Stimulated activated CD8-positive, alpha-beta memory T cell treated with anti-CD3 and anti-CD28 coated beads, Interleukin-4, amount 100 ng/mL, for 24 hours (primary cell): ENCODE data around the gene PPDPF.
A peak's percentile ranks its signal among the peaks of the same experiment; 100 is the strongest.
"Not testable (repeated sequence)": the region's sequence is repeated elsewhere in the genome, so short reads cannot be mapped to it uniquely, and the experiment has no call there.

Experiments
- DNase-seq: peaks from one replicate; pipeline ENCODE4 v3.0.0-alpha.2; 2020; ENCODE audit warnings: low read depth

The PPDPF gene, protein sequence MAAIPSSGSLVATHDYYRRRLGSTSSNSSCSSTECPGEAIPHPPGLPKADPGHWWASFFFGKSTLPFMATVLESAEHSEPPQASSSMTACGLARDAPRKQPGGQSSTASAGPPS

DNA sequence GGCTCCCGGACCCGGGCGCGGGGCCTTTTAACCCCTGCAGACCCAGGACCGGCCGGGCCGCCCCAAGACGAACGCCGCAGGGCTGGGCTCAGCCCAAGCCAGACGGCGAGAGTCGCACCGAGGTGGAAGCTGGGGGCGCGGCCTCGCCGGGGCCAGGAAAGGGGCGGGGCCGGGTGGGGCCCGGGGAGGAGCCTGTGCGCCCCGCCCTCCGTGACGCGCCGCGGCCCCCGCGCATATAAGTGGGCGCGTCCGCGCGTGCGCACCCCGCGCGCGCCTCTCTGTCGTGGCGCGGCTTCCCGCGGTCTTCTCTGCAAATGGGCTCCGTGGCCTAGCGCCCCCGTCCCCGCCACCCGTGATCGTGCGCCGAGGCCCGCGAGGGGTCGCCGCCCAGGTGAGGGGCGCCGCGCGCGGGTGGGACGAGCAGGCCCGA lies at the start of gene PPDPF:
TSS of gene PPDPF (plus strand) at position 262 of the 430 bp plus-strand sequence. CDS start 544 bp downstream, outside the sequence.
- DNase-seq: peak; percentile 70

DNA sequence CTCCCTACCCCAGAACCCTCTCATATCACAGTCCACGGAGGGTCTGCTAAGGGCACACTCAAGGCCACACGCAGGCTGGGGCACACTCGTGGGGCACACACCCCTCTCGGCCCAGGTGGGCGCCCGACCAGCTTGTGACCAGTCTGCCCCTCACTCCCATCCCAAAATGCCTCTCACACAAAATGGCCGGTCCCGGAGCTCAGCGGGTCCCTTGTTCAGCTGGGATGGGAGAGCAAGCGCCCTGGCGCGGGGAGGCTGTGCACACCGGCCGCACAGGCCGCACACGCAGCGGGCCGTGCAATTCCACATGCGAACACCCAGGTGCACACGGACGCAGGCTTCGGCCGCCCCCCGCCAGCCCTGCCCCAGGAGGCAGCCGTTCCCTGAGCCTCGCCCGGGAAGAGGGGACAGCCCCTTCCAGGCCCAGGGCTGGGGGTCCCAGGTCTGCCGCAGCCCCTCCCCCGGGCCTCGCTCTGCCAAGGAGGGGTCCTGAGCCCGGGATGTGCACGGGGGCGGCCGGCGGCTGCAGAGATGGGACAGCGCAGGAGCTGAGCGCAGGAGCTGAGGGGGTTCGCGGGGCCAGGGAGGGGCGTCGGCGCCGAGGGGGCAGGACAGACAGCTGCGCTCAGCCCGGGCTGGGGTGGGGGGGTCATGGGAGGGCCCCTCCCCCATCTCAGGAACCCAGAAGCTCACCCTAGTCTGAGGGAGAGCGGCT lies 49.4 kb upstream of the PPDPF start:
- no peak for DNase-seq

DNA sequence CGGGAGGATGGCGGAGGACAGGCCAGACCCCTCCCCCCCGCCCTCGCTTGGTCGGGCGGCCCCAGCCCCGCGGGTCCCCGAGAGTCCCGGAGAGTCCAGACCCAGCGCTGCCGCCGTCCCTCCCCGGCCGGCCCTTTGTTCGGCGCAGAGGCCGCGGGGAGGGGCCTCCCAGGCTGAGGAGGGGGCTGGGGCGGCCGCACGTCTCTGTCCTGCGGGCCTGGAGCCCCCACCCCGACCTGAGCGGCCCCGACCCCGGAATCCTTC lies 48.9 kb upstream of the PPDPF start:
- DNase-seq: no peak

DNA sequence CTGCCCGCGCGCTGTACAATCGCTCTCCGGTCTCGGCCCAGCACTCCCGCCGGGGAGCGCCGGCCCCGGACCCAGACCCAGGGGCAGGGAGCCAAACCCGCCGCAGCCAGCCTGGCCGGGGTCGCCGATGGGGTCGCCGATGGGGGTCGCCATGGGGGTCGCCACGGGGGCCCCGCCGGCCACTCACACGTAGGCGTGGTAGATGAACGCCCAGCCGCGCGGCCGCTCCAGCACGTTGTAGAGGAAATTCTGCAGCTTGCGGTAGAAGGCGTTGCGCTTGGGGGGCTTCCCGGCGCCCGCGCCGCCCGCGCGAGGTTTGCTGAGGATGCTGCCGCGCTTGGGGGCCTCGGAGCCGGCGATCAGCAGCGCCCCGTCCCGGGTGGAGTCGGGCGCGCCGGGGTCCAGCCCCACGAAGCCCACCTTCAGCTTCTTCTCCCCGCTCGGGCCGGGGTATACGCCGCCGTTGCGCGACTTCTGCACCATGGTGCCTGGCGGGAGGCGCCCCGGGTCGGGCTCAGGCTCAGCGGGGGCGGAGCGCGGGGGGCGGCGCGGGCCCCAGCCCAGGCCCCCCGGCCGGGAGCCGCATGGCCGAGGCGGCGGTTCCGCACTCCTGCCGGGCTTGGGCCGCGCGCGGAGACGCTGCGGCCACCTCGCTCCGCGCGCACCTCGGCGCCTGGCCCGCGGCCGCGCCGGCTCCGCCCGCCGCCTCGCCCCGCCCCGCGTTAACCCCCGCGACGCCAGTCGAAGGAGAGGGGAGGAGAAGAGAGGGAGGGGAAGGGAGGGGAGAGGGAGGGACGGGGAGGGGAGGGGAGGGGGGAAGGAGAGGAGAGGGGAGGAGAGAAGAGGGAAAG lies 48.4 kb upstream of the PPDPF start, which contains the start of gene KCNQ2:
TSS of gene KCNQ2 (minus strand) at position 675 of the 851 bp plus-strand sequence. CDS start at position 483, 192 bp downstream.
- DNase-seq: no peak

DNA sequence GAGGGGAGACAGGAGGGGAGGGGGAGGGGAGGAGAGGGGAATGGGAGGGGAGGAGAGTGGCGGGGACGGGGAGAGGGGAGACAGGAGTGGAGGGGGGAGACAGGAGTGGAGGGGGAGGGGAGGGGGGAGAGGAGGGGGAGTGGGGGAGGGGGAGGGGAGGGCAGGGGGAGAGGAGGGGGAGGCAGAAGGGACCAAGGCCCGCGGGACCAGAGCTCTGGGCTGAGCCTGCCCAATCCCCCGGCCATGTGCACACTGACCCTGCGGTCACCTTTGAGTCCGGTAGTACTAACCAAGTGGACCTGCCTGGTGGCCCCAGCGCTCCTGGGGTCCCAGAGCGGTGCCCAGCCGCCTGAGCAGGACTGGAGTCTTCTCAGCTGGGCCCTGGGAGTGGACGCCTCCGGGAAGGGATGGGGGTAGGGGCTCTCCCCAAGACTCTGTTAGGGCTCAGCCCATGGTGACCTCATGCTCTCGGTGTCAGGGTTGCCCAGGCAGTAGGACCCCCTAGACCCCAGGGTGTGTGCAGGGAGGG lies 47.6 kb upstream of the PPDPF start:
- DNase-seq: no peak

DNA sequence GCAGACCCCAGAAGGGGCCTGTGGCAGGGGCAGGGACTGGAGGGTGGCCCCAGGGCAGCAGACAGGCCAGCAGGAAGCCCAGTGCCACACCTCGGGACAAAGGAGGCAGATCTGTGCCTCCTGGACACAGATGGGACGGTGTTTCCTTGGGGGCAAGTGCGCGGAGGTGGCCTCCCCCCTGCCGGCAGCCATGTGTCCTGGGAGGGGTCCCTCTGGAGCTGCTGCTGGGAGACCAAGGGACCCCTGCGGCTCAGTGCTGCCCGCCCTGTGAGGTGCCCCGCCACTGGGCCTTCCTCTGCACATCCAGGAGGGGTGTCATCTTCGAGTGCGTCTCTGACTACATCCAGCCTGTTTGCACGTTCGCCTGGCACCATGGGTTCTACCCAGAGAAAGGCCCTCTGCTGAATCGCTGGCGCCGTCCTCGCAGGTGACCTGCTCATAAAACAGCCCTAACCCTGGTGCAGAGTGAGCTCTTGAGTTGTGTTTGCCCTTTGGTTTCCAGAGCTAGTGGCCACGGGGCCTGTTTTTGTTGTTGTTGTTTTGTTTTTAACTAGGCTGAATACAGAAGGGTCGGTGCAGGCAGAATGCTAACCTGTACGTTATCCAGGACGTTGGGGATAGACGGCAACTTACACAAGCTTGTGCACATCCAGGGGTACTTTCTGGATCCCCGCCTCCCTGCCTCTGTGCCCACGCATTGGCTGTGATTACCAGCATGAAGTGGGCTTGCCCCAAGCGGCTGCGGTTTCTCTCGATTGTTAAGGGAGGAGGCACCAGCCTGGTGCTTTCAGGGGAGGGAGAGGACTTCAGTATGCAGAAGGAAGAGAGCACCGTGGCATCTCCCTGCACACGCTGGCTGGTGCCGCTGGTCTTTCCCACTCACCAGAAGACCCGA lies 46.8 kb upstream of the PPDPF start:
- no peak for DNase-seq

DNA sequence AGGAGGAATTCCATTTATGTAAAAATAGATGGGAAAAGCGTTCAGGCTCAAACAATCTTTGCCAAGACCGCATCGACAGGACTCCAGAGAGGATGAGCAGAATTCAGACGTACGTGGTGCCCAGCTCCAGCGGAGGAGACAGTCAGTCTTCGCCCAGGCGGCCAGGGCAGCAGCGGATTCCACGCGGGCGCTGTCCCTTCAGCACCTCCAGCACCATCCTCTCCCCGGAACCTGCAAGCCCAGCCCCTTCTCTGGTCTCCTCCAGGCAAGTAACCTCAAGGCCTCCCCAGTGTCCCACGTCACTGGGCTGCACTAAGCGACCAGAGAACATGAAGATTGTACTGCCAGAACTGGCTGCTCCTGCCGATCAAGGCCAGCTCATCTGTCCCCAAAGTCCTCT lies 45.4 kb upstream of the PPDPF start:
- no peak for DNase-seq

DNA sequence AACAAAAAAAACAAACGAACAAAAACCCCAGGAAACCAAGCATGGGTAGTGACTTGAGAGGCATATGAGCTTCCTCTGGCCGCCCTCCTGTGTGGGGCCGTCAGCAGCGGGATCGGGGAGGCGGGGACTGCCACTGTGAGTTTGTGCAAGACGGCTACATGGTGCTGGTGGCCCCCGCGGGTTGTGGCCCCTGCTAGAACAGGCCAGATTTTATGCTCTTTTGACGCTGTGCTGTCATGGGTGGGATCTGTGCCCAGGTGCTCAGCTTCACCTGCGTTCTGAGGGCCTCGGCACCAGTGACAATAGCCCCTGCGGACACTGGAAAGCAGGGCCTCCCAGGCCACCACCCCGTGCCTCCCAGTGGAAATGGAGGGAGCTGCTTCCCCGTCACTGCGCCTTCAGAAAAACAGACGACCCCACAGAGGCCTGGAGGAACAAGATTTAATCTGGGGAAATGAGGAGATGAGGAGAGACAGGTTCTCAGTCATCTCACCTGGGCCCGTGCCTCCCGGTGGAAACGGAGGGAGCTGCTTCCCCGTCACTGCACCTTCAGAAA lies 43.4 kb upstream of the PPDPF start:
- DNase-seq: no peak

DNA sequence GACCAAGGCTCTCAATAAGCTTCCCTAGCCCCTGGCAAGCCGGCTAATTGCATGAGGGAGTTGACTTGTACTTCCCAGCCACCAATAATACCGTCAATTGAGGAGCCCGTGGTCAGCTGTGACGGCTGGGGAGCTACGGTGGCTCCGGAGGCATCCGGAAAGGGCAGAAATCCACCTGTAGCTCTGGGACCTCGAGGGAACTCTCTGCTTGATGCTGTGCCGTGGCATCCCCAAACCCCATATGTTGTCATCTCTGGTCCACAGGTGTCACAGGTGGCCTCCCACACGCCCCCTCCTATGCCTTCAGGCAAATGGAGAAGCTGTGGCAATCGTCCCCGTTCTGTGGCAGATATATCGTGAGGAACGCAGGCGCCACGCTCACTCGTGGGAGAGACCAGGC lies 42.6 kb upstream of the PPDPF start:
- no peak for DNase-seq

DNA sequence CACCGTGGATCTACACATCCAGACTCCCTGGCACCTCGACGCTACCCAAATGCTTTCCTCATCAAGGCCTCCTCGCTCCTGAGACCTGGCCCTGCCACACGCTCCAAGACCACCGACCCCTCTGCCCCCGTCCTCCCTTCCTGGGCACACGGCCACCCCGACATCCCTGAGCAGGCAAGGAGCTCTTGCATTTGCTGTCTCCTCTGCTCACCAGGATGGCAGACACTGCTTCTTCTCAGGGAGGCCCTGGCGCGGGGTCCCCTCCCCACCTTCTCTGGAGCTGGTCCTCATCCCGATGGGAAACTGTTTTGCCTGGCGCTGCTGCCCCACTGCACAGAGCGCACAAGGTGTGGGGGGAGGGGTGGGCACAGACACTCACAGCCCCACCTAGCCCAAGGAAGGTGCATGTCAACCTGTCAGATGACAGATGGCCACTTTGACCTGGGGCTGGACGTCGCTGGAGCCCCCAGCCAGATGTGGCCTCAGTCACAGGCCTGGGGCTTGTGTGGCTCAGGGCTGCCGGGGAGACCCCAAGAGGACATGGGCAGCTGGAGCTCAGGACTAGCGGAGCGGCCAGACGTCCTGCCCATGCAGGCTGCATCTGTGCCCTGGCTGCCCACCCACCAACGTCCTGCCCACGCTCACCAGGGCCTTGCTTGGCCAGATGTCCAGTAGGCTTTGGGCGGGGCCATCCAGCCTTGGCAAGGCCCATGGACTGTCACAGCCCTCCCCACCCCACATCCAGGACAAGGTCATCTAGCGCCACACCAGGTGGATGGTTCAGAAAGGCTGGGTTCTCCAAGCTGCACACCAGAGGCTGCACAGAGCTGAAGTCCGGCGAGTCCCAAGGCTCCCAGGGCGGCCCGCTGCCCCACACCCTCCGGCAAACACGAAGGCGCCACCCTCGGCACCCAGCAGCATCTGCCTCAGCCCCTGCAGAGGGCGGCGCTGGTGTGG lies 41.9 kb upstream of the PPDPF start:
- DNase-seq: no peak

DNA sequence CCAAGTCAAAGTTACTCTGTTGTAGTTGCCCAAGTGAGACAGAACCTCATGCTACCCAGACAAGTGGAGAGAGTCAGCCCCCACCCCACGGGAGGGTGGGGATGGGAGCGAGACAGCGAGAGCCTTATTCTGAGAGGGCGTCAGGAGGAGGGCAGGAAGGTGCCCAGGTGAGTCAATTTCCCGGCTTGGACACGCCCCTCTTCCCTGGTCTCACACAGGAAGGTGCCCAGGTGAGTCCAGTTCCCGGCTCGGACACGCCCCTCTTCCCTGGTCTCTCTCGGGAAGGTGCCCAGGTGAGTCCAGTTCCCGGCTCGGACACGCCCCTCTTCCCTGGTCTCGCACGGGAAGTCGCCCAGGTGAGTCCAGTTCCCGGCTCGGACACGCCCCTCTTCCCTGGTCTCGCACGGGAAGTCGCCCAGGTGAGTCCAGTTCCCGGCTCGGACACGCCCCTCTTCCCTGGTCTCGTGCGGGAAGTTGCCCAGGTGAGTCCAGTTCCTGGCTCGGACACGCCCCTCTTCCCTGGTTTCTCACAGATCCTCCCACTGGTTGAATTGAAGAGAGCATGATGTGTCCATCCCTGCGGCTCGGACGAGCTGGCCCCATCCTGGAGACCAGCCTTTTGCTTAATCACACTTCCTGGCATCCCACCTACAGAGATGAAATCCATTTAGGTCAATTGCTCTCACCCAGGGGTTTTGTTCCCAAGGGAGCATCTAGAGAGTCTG lies 40.7 kb upstream of the PPDPF start:
- not testable (repeated sequence) for DNase-seq

DNA sequence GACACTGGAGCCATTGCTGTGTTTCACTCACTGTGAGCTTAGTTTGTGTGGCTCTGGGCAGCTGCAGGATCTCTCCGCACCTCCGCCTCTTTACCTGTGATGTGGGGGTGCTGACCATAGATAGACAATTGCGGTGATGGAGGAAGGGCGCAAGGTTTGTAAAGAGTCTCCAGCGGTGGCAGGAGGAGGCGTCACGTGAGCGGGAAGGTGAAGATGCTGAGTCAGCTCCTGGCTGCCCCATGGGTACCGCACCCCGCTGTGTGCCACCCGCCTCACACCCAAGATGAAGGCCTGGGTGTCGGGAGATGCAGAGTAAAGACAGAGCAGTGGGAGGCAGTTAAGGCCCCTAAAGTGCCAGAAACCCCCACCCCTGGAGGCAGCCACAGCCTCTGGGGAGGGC lies 39.1 kb upstream of the PPDPF start:
- no peak for DNase-seq

DNA sequence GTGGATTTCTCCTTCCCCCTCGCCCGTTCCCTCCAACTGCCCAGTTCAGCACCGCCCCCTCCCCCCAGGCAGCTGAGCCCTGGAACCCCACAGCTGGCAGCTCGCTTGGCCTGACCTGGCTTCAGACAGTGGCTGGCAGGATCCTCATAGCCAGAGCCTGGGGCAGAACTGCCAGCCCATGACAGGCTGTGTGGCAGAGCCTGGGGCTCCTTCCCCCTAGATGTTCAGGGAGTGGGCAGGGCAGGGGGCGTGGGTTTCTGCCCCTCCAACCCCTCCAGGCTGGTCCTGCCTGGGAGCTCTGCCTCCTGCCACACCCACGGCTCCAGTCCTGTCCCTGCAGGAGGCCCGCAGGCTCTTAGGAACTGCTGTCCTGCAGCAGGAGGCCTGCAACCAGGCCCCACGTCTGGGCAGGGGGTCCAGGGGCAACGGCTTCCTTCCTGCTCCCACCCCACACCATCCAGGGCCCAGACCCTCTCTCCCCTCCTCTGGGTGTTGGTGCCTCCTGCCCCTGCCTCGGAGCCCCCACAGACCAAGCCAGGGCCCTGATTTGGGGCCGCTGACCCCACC lies 38.5 kb upstream of the PPDPF start:
- DNase-seq: no peak

DNA sequence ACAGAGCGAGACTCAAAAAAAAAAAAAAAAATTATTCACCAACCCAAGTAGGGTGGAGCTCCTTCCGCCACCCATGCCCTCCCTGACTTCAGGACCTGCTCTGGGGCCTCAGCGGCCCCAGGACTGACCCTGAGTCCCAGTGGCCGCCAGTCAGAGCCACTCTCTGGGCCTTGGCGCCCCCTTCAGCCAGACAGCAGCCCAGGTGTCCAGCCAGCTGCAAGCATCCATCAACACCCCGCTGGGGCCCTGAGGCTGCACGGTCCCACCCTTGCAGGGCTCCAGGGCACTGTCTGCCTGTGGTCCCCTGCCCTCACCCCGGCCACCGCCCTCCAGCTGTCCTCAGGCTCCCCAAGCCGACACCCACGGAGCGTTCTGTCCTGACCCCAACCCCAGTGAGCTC lies 36.7 kb upstream of the PPDPF start:
- no peak for DNase-seq

DNA sequence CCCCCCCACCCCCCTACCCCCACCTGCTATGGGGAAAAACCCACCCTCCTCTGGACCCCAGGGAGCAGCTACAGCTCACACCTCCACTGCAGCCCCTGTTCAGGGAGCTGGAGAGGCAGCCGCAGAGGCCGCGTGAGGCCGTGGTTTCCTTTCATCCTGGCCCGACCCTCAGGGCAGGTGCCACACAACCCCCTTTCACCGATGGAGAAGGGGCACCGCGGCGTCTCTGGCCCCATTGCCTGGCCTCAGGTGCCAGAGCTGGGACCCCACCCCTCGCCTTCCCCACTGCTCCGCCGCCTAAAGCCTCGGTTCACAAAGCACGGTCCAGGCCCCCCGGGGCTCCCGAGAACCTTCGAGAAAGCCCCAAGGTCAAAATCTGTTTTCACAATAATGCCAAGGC lies 36.3 kb upstream of the PPDPF start:
- DNase-seq: no peak

DNA sequence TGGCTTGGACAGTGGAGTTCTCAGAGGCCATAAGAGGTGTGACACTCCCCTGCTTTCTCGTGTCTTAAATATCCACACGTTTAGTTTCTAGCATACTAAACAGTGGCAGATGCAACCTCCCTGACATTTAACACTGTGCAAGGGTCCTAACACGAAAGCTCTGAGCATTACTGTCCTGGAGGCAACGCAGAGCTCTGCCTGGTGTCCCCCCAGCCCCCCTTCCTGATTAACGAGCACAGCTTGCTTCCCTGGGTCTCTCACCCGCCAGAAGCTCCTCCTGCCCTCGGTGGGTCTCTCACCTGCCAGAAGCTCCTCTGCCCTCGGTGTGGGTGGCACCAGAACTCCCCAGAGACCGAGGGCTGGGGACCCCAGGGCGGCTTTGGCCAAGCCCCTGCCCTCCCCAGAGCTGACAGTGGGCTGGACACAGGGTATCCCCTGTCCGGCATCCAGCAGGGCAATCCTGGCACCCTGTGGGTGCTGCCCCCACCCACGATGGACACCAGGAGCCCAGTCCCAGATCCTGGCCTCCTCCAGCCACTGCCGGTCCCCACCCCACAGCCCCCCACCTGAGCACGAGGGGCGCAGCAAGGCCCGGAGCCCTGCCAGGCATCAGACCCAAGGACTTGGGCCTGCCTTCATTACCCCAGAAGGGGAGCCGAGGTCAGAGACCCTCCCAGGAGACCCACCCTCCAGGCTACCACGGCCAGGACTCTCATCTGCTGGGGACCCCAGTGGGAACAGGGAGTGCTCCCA lies 35.7 kb upstream of the PPDPF start:
- DNase-seq: no peak

DNA sequence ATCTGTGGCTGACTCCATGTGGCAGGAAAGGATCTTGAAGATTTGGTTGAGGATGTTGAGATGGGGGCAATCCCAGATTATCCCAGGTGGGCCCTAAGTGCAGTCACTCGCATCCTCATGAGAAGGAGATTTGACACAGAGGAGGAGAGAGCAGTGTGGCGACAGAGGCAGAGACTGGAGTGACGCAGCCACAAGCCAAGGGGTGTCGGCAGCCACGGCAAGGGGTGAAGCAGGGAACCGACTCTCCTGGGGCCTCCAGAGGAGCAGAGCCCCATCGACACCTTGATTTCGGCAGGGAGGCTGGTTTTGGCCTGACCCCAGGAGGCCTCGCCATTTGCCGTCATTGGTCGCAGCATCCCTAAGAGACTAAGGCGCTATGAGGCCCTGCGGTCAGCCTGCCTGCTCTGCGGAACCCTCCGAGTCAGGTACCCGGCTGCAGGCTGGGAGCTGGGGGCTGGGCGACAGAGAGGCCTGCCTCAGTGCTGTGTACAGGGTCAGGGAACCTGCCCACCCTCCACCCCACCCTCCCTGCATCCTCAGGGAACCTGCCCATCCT lies 34.2 kb upstream of the PPDPF start:
- DNase-seq: no peak

DNA sequence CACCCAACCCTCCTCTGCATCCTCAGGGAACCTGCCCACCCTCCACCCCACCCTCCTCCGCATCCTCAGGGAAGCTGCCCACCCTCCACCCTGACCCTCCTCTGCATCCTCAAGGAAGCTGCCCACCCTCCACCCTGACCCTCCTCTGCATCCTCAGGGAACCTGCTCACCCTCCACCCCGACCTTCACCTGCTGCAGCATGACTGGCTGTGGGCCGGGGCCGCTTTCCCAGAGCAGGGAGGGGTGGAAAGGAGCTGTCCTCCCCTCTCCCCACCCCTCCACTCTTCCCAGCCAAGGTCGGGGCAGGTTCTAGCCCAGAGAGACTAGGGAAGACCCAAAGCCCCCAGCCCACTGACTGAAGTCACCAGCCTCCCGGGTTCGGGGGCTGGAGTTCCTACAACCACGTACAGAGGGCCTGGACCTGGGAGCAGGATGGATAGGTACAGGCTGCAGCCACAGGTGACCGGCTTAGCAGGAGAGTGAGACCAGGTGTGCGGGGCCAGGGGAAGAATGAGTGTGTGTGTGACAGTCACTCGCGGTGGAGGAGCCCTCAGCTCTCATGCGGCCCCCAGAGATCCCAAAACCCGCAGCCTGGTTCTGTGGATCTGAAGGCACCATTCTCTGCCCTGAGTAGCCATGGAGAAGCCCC lies 33.3 kb upstream of the PPDPF start:
- DNase-seq: no peak
